Osteocyte (in vitro differentiated cells): ENCODE data around the gene MTMR10. TPM values are rescaled to one million over a fixed set of nuclear protein-coding genes. Genes with fewer than 3 reads are reported as not detected.
A peak's percentile ranks its signal among the peaks of the same experiment; 100 is the strongest.

ENCODE experiments used
- DNase-seq: peaks from one replicate; pipeline ENCODE4 v3.0.0; 2021; ENCODE audit warnings: mixed read lengths; ENCODE audit not compliant: unreplicated experiment; ENCODE audit errors: extremely low spot score
- H3K27ac Mint-ChIP-seq: one replicate; pipeline ENCODE4 v1.8.0; 2021; ENCODE audit warnings: mild to moderate bottlenecking, mixed read lengths; ENCODE audit not compliant: unreplicated experiment
- H3K27me3 Mint-ChIP-seq: one replicate; pipeline ENCODE4 v1.8.0; 2021; ENCODE audit warnings: mixed read lengths; ENCODE audit not compliant: unreplicated experiment
- H3K36me3 Mint-ChIP-seq: one replicate; pipeline ENCODE4 v1.8.0; 2021; ENCODE audit warnings: mixed read lengths; ENCODE audit not compliant: unreplicated experiment
- H3K4me1 Mint-ChIP-seq: one replicate; pipeline ENCODE4 v1.8.0; 2021; ENCODE audit warnings: mixed read lengths; ENCODE audit not compliant: unreplicated experiment
- H3K4me3 Mint-ChIP-seq: one replicate; pipeline ENCODE4 v1.8.0; 2021; ENCODE audit warnings: mild to moderate bottlenecking, moderate library complexity, mixed read lengths; ENCODE audit not compliant: unreplicated experiment
- H3K9me3 Mint-ChIP-seq: one replicate; pipeline ENCODE4 v1.8.0; 2021; ENCODE audit warnings: mixed read lengths; ENCODE audit not compliant: unreplicated experiment
- long read RNA-seq: library from polyadenylated mRNA; unstranded; transcript quantifications from one replicate; pipeline ENCODE4 v2.0.0, GENCODE V29; 2021
- total RNA-seq: library from RNA; stranded (reverse); gene quantifications from 2 replicates; pipeline ENCODE4 v1.2.1, GENCODE V29; 2021
- TF ChIP-seq, protein P1 (sequence below): fragments of 200-600 bp; sonication (generic); IDR thresholded peaks from 2 replicates; pipeline ENCODE4 v1.5.0; 2021; ENCODE audit warnings: antibody characterized with exemption, mild to moderate bottlenecking, moderate library complexity

Gene MTMR10, protein sequence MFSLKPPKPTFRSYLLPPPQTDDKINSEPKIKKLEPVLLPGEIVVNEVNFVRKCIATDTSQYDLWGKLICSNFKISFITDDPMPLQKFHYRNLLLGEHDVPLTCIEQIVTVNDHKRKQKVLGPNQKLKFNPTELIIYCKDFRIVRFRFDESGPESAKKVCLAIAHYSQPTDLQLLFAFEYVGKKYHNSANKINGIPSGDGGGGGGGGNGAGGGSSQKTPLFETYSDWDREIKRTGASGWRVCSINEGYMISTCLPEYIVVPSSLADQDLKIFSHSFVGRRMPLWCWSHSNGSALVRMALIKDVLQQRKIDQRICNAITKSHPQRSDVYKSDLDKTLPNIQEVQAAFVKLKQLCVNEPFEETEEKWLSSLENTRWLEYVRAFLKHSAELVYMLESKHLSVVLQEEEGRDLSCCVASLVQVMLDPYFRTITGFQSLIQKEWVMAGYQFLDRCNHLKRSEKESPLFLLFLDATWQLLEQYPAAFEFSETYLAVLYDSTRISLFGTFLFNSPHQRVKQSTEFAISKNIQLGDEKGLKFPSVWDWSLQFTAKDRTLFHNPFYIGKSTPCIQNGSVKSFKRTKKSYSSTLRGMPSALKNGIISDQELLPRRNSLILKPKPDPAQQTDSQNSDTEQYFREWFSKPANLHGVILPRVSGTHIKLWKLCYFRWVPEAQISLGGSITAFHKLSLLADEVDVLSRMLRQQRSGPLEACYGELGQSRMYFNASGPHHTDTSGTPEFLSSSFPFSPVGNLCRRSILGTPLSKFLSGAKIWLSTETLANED
- 23.3 and 23.7 TPM in 2 replicates for total RNA-seq
- long read RNA-seq, full-length matches to known transcripts: 7 of 20 reads
- long read RNA-seq, partial matches to known transcripts: 3 of 20 reads
- long read RNA-seq, other reads (novel, unspliced or antisense): 10 of 20 reads

DNA sequence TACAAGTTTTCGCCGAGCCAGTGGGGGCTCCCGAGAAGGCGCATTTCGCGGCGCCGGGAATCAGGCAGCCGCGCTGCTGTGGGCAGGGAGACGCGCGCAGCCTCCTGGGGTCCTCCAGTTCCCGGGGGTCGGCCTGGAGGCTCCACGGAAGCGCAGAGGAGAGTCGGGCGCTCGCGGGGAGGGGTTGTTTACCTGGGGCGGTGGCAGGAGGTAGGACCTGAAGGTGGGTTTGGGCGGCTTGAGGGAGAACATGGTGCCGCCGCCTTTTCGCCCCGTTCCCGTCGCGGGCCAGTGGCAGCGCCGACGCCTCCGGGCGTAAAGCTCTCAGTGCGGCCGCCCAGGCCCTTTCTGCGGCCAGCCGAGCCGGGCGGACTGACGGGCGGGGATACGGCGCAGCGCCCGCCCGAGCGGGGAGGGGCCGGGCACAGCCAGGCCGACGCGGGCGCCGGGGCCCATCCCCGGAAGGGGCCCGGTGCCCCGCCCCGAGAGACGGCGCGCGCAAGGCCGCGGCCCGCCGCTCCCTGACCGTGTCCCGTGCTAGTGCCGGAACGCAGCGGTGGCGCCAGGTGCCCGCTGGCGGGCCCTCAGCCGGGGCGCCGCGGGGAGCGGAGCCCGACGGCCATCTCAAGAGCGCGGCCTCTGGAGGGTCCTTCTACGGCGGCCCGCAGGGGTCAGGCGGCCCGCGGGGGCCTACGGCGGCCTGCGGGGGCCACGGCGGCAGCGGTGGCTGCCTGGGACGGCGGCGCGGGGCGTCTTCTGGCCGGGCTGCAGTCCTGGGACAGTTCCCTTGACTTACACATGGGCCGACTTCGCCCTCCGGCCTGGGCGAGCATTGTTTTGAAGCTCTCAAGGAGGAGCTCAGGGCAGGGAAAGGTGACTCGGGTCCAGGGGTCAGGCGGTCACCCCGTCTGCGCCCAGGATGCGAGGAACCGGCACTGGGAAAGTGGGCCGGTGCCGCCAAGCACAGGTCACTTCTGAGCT lies at the start of gene MTMR10:
MTMR10 (minus strand) TSS at position 374 of the 981 bp plus-strand sequence; CDS start at position 252, 122 bp downstream.
- Mint-ChIP-seq H3K27me3 (no peaks in the 10 kb centered on the region), H3K36me3 (peaks cover 3% of the 10 kb centered on the region), H3K4me3 (peak within 1 kb of the TSS; percentile 96), H3K9me3 (no peaks in the 10 kb centered on the region), H3K27ac (peak within 1 kb of the TSS; percentile 91), H3K4me1 (peaks cover 12% of the 10 kb centered on the region)
- TF ChIP-seq, protein P1, sequence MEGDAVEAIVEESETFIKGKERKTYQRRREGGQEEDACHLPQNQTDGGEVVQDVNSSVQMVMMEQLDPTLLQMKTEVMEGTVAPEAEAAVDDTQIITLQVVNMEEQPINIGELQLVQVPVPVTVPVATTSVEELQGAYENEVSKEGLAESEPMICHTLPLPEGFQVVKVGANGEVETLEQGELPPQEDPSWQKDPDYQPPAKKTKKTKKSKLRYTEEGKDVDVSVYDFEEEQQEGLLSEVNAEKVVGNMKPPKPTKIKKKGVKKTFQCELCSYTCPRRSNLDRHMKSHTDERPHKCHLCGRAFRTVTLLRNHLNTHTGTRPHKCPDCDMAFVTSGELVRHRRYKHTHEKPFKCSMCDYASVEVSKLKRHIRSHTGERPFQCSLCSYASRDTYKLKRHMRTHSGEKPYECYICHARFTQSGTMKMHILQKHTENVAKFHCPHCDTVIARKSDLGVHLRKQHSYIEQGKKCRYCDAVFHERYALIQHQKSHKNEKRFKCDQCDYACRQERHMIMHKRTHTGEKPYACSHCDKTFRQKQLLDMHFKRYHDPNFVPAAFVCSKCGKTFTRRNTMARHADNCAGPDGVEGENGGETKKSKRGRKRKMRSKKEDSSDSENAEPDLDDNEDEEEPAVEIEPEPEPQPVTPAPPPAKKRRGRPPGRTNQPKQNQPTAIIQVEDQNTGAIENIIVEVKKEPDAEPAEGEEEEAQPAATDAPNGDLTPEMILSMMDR: no peak
- DNase-seq: peak; percentile 94

DNA sequence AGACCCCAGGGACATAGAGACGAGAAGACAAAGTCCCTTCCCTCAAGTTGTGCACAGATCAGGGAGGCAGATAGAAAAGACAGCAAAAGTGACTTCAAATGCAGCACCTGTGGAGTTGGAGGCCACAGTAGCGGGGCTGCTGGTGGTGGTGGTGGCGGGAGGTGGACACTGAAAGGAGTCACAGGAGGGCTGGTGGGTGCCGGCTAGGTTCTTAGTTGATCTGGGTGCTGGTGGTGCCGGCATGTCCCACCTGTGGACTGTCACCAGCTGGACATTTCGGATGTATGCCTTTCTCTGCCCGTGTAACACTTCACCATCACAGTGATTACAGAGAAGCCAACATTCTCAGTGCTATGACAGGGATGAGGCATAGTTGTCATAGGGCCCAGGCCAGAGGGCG lies 49.2 kb upstream of the MTMR10 start:
- TF ChIP-seq, protein P1: no peak
- DNase-seq: peak; percentile 70
- H3K27ac Mint-ChIP-seq: no peak overlapping the region
- H3K9me3 Mint-ChIP-seq: no peaks in the 10 kb centered on the region
- no peak overlapping the region for H3K4me3 Mint-ChIP-seq
- H3K36me3 Mint-ChIP-seq: no peaks in the 10 kb centered on the region
- peaks cover 2% of the 10 kb centered on the region for H3K27me3 Mint-ChIP-seq
- peaks cover 1% of the 10 kb centered on the region for H3K4me1 Mint-ChIP-seq

DNA sequence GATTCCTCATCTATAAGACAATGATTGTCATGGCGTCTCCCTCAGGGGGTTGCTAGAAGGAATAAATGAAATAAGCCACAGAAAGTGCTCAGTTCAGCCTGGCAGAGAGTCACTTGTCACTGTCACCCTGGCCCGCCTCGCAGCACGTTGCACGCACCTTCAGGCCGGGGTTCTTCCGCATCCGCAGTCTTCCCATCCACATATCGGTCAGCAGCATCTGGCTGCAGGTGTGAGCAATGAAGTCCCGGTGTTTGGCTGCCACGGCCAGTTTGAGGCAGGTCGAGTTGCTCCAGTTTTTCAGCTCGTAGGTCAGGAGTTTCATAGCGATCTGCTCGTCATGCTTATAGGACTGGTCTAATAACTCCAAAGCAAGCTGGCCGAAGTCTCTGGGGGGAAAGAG lies 48.5 kb upstream of the MTMR10 start:
- DNase-seq: peak; percentile 70
- no peak overlapping the region for H3K27ac Mint-ChIP-seq
- no peak overlapping the region for H3K4me3 Mint-ChIP-seq
- TF ChIP-seq, protein P1: no peak
- no peaks in the 10 kb centered on the region for H3K27me3 Mint-ChIP-seq
- H3K9me3 Mint-ChIP-seq: no peaks in the 10 kb centered on the region
- H3K36me3 Mint-ChIP-seq: no peaks in the 10 kb centered on the region
- peaks cover 1% of the 10 kb centered on the region for H3K4me1 Mint-ChIP-seq

DNA sequence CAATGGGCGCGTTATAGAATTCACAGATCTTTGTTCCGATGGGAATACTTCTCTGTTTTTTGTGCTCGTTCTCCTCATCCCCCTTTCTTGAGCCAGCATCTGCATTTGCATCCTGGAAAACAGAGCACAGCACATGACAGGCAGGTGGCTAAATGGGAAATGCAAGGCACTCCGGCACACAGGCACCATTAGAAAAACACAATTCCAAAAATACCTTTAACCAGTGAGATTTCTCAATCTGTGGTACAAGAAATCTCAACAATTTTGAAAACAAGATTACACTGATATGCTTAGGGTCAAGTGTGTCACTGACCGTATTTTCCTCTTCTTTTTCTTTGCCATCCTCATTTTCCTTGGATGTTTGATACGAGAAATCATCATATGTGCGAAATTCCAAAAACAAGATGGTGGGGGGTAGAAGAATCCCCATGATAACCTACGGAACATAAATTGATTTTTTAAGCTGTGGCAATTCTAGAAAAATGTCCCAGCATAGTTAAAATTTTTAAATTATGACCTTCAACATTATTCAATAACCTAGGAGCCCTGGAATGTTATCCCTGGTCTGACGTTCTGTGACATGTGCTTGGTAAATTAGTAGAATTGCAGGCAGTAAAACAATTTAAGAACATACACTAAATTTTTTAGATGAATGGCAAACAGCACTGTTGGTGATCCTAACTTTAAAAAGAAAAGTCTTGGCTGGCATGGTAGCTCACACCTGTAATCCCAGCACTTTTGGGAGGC lies 46.5 kb upstream of the MTMR10 start:
- Mint-ChIP-seq H3K9me3 (no peaks in the 10 kb centered on the region), H3K27ac (no peak overlapping the region), H3K27me3 (no peaks in the 10 kb centered on the region), H3K4me1 (peaks cover 11% of the 10 kb centered on the region), H3K4me3 (no peak overlapping the region), H3K36me3 (no peaks in the 10 kb centered on the region)
- TF ChIP-seq, protein P1: no peak
- no peak for DNase-seq
